HG03103 (cell line): ENCODE data around the gene GPR150.

Source experiments
- ATAC-seq: cut with Tn5 transposase; IDR thresholded peaks from one replicate; pipeline ENCODE4 v1.9.1; 2021; ENCODE audit warnings: low read depth; ENCODE audit not compliant: unreplicated experiment

Gene GPR150

DNA sequence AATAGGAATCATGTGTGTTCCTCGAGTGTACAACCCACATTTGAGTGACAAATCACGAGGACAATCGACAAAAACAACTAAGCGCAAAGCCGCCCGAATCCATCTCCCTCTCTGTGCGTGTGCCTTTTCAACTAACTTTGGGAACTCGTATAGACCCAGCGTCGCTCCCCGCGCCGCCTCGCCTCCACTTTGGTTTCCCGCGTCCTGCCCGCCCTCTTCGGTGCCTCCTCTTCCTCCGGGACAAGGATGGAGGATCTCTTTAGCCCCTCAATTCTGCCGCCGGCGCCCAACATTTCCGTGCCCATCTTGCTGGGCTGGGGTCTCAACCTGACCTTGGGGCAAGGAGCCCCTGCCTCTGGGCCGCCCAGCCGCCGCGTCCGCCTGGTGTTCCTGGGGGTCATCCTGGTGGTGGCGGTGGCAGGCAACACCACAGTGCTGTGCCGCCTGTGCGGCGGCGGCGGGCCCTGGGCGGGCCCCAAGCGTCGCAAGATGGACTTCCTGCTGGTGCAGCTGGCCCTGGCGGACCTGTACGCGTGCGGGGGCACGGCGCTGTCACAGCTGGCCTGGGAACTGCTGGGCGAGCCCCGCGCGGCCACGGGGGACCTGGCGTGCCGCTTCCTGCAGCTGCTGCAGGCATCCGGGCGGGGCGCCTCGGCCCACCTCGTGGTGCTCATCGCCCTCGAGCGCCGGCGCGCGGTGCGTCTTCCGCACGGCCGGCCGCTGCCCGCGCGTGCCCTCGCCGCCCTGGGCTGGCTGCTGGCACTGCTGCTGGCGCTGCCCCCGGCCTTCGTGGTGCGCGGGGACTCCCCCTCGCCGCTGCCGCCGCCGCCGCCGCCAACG is at the start of gene GPR150:
Gene GPR150, plus strand, starts transcription at position 58 of the 840 bp plus-strand sequence. Its CDS starts 189 bp downstream, at position 247.
- ATAC-seq = peak; percentile 53

DNA sequence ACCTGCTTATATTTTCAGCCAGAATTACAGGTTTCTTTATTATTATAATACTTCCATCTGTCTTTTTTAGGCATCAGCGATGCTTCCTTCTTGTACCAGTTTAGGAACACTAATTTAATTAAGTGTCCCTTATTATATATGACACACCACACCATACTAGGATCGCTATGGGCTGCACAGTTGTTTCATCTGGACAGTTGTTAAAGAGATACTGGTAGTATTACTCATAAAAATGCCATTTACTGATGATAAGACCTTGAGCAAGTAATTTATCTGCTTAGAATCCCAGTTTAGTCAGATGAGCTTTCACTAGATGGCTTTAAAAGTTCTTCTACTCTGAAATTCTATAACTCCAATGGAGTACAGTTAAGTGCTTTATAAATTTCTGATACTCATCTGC is 47.9 kb upstream of the GPR150 start:
- ATAC-seq = no peak

DNA sequence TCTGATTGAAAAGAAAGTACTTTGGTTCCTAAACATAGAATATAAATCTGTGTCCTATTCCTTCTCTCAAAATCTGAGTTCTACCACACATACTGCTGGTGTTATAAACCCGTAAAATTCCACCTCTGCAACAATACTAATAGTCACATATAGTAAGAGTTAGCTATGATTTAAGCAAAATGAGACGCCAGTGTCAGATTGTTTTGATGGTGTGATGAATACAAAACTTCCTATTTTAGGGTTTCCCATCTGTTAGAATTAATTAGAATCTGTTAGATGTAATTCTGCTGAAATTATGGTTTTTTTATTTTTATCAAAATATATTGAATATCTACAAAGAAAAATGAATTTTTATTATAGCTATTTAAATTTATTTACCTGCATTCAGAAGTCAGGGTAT is 38.3 kb upstream of the GPR150 start:
- no peak for ATAC-seq

DNA sequence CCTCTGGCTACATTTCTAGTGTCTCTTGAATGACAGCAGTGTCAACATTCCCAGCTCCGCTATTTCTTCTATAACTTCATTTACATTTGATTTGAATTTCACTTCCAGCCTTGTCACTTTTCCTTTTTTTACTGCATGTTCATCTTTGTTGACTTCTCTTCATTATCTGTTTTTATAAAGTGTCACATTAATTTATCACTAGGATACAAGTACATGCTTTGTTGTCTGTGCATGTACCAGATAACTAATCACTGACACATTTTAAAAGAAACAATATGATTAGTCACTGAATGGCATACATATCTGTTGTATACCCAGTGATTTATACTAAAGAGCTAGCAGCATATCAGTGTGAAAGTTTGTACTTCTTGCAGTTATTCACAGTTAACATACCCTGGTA is 35.9 kb upstream of the GPR150 start:
- no peak for ATAC-seq

DNA sequence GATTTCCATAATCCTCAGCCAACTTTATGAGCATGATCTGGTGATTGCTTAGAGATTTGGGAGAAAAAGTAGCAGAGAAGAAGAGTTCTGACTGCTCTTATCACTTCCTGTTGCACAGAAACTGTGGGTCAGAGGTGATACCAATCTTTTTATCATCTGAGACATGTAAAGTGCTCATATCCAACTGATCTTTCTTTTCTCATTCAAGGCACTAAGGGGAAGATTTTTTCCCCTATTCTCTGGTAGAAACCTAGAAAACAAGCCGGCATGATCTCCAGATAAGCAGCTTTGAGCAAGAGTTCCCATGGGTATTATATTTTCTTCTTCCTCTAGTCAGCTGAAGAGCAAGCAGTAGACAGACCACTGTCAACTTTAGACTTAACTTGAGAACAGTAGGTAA is 29.0 kb upstream of the GPR150 start:
- ATAC-seq = no peak

DNA sequence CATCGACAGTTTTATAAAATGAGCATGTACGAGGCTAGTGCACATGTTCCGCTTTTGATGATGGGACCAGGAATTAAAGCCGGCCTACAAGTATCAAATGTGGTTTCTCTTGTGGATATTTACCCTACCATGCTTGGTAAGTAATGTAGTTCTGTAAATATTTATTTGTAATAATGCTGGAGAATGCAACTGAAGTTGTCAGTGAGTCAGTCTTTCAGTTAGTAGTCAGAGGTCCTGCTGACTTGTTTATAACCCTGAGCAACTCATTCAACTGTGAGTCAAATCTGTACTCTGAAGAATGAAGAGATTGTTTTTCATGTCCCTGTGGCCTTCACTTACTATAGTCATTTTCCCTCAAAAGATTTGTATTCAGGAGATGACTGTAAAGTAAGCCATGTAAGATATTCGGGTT is 28.4 kb upstream of the GPR150 start:
- peak; percentile 83 for ATAC-seq

DNA sequence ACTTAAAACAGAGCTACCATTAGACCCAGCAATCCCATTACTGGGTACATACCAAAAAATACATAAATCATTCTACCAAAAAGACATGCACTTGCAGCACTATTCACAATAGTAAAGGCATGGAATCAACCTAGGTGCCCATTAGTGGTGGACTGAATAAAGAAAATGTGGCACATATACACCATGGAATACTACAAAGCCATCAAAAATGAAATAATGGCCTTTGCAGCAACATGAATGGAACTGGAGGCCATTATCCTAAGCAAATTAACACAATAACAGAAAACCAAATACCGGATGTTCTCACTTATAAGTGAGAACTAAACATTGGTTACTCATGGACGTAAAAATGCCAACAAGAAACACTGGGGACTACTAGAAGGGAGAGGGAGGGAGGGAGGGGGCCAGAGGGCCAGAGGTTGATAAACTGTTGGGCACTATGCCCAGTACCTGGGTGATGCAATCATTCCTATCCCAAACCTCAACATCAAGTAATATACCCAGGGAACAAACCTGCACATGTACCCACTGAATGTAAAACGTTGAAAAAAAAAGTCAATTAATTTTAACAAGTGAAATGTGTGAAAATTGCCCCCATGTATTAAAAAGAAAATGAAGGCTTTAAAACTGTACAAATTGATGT is 24.5 kb upstream of the GPR150 start:
- no peak for ATAC-seq

DNA sequence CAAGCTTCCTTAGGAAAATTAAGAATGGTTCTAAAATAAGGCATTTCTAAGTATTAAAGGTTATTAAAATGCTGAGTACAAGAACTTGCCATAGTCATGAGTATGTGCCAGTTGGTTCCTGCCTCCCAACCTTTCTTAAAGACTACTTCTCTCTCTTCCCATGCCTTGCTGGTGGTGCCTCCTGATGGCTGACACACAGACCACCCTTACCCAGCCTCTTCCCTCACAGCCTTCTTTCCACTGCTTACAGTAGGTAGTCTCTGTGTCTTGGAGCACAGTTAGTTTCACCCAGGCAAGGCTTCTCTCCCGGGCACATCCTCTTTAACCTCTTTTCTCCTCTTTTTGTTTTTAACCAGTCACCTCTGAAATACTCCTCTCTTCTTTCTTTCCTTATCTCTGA is 20.6 kb upstream of the GPR150 start:
- no peak for ATAC-seq

DNA sequence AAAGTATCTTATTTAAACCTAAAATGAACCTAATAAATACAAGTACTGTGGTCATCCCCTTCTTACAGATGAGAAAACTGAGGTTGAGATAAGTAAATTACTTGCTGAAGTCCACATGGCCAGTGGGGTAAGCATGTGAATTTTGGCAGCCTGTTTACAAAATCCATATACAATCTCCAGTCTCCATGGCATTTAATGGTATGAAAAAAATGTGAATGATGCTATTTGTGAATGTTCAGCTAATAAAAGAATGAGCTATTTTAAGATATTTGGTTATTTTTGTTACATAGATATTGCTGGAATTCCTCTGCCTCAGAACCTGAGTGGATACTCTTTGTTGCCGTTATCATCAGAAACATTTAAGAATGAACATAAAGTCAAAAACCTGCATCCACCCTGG is 19.3 kb upstream of the GPR150 start:
- ATAC-seq = no peak

DNA sequence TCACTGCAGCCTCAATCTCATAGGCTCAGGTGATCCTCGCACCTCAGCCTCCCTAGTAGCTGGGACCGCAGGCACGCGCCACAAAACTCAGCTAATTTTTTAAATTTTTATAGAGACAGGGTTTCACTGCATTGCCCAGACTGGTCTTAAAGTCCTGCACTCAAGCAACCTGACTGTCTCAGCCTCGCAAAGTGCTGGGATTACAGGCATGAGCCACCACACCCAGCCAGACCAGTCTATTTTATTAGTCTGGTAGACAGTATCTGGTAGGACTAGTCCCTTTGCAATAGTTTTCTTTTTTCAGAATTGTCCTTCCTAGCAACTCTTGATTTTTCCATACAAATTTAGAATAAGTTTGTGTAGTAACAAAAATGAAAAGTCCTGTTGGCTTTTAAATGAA is 14.1 kb upstream of the GPR150 start:
- no peak for ATAC-seq

DNA sequence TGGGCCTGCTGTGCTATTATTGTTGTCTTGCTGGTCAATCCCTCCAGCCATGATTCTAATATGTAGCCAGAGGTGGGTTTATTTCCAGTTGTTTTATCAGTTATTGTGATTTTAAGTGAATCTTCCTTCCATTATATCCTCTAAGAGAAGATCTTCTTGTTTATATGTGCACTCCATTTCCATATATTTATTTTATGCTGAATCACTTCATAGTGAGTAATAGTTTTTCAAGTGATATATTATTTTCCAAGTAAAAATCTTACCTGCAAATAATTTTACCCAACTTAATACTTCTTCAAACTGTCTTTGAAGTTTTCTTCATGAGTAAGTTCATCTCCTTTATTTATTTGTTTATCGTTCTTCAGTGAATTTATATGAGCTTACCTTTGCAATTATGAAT is 13.5 kb upstream of the GPR150 start:
- ATAC-seq = no peak

DNA sequence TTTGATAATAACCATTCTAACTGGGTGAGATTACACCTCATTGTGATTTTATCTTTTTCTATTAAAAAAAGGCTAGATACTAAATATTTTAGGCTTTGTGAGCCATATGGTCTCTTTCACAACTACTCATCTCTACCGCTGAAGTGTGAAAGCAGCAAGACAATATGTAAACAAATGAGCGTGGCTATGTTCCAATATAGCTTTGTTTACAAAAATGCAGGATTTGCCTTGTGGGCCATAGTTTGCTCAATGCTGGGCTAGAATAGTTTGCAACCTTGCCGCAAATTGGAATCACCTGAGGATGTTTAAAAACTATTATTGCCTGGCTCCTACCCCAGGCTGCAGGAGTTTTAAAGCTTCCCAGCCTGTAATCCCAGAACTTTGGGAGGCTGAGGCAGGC is 10.2 kb upstream of the GPR150 start:
- ATAC-seq = no peak

DNA sequence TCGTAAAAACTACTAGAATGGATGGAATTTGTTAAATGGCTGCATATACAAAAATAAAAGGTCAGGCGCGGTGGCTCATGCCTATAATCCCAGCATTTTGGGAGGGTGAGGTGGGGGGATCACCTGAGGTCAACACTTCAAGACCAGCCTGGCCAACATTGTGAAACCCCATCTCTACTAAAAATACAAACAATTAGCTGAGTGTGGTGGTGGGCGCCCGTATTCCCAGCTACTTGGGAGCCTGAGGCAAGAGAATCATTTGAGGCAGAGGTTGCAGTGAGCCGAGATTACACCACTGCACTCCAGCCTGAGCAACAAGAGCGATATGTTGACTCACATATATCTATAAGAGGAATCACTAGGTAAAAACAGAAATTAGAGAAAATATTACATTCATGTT is 9.3 kb upstream of the GPR150 start:
- no peak for ATAC-seq

DNA sequence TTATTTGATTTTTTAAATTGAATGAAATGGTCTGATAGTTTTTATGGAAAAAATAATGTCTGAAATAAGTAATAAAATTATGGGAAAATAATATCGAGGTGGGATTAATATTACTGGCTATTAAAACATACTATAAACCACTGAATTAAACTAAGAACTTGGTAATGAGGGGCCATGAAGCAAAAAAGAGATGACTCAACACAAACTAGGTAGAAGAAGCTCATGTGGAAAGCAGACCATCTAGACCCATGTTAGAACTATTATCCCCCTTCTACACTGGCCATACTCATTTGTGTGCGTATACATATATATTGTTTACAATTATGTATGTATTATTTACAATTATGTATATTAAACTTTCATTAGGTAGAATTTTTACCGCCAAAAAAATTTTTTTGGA is 8.5 kb upstream of the GPR150 start:
- ATAC-seq = no peak

DNA sequence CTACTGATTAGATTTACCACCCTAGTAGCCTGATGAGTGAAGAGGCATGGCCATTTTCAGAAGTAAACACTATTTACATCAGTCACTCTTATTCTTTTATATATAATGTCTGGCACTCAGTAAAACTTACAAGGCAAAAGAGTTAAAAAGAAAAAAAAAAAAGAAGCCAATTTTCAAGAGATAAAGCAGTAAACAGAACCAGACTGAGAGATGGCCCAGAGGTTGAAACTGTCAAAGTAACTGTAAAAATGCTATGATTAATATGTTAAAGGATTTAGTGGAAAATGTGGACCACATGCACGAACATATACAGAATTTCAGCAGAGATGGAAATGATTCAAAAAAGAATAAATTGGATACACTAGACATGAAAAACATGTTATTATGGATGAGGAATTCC is 6.4 kb upstream of the GPR150 start:
- no peak for ATAC-seq

DNA sequence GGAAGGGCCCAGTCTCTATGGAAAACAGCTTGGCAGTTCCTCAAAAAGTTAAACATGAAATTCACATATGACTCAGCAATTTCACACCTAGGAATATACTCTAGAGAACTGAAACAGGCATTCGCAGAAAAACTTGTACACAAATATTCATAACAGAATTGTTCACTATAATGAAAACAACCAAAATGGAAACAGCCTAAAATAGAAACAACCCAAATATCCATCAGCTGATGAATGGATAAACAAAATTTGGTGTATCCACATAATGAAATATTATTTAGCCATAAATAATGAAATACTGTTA is 4.8 kb upstream of the GPR150 start:
- peak; percentile 50 for ATAC-seq

DNA sequence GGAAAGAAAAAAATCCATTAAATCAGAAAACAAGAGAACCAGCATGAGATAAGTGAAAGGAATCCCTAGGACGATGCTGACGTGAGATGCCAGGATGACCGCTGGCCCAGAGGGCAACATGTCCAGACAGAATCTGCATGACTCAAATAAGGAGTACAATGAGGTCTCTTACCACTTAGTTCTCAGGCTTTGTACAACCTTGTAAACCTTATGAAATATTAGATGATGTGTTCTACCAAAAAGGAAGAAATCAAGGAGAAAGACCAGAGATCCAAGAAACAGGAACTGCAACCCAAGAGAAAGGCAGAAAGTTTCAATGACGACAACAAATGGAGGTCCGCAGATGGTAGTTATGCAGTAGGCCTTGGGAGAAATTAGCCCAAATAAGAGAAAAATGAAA is 2.8 kb upstream of the GPR150 start:
- no peak for ATAC-seq

DNA sequence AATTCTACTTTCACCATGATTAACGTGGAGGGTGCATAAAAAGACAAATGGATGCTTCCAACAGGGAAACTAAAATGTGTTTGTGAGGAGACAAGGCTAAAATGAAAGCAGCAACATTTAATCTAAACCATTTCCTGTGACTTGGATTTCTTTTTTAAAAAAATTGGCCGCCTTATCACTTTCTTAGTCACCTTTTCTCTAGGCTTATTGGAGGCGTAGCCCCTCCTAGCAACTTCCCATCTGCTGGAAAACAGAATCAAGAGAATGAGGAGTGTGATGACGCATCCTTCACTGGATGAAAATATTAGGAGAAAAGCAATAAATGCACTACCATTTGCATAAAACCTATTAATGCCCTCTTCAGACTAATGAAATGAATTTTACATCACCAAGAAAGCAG is 791 bp upstream of the GPR150 start:
- ATAC-seq = no peak

DNA sequence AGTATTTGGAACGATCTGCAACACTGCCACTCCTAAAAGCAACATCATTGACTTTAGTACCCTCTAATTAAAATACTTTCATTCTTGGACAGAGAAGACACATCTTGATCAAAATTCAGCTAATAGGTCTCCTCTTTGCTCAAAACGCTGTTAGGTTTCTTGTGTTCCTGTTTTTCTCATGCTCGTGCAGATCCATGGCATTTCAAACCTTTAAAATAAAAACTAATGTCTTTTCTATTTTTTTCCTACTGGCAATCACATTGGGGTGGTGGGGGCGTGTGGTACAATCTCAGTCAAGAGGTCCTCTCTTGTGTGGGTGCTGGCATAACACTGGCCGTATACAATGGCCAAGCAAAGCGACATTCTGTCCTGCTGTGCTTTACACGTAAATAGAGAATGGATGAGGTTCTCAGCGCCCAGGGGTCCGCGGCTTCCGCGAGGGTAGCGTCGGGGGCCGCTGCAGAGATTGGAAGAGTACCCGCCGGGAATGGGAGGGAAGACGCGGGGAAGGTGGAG is 315 bp upstream of the GPR150 start:
- ATAC-seq = no peak

DNA sequence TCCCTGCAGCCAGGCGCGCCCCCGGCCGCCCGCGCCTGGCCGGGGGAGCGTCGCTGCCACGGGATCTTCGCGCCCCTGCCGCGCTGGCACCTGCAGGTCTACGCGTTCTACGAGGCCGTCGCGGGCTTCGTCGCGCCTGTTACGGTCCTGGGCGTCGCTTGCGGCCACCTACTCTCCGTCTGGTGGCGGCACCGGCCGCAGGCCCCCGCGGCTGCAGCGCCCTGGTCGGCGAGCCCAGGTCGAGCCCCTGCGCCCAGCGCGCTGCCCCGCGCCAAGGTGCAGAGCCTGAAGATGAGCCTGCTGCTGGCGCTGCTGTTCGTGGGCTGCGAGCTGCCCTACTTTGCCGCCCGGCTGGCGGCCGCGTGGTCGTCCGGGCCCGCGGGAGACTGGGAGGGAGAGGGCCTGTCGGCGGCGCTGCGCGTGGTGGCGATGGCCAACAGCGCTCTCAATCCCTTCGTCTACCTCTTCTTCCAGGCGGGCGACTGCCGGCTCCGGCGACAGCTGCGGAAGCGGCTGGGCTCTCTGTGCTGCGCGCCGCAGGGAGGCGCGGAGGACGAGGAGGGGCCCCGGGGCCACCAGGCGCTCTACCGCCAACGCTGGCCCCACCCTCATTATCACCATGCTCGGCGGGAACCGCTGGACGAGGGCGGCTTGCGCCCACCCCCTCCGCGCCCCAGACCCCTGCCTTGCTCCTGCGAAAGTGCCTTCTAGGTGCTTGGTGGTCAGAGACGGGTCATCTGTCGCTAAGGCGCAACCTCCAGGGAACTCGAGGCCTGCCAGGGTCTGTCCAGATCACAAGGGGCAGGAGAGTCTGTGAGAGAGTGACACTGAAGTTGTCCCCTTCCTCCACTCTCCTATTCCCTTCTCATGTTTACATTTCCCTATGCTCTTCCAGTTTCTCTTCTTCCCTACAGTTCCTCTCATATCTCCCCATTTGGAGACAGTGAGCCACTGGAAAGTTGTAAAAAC is 1.3 kb downstream of the GPR150 start:
- ATAC-seq = peak; percentile 34
